ENCODE measurements around the gene CUBN.
A peak's percentile ranks its signal among the peaks of the same experiment; 100 is the strongest.

The CUBN gene

GRCh38 chr10:17066807-17067206, 62.8 kb downstream of the CUBN start:
- DNase-seq, result no peak

GRCh38 chr10:17066000-17066399, 63.6 kb downstream of the CUBN start:
- no peak for DNase-seq

- no peak for DNase-seq
Observed at GRCh38 chr10:17065273-17065672, 64.3 kb downstream of the CUBN start.

DNA sequence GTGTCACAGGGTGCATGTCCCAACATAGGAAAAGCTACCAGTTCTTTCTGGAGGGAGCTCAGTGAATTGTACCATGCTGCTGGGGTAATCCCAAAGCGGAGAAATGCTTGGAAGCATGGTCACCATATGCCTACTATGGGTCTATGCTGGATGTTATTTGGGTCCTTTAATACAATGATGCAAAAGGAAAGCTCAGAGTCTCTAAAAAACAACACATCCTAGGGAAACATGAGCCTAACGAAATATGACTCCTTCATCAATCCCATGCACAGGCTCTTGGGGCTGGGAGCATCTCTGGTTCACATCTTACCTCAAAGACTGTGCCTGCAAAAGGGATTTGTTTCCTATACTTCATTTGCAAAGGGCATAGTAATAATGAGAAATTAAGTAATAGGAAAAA, 65.2 kb downstream of the CUBN start:
- no peak for DNase-seq

DNA sequence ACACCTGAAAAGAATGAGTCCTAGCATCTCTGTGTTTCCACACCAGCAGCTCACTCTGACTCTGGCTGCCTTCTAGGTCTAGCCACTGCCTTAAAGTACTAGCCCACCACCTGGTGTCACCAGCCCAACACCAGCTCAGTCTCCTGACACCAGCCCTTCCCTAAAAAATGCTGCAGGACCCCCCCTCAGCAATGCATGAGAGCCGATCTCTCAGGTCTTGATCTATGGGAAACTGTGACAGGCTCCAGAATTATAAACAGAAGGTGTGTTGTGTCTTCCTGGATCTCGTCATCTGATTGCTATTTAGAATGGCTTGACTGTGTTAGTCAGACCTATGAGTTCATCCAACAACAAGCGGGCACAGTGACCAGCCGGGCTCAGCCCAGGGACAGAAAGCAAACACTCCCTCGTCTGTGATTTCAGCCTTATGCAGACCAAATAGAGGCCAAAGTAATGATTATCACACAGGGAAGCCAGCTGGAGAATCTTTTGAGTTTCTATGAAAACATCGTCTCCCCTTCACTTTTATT, 66.6 kb downstream of the CUBN start:
- peak; percentile 95 for DNase-seq

DNA sequence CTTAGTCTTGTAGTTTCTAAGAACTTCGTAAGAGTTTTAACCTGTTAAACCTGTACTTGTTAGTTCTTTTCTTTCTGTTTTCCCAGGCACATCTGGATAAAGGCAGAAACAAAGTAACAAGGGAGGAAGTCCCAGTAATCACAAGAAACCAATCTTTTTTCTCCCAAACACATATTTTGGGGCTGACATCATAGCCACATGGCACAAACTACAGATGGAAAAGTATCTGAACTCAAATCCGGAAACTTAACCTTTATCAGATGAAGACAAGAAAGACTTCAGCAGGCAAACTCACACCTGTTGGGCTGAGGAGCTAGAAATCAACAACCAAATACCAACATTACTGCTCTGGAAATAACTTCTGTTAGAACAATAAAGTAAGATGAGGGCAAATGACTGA, 67.1 kb downstream of the CUBN start:
- peak; percentile 95 for DNase-seq

DNA sequence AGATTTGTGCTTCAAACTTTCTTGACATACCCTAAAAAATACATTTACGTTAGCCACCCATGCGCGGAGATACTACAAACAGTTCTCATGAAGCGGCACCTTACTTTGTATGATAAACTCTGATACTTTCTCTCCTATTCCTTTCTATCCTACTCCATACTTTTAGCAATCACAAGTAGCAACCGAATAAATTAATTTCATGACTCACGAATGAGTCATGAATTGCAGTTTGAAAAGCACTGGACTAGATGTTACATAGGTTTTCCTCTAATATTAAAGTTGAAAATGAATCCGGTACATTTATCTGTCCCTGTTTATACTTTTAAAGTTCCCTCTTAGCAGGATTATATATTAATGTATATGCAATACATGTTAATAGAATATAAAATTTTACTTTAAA, 67.6 kb downstream of the CUBN start:
- DNase-seq, result peak; percentile 85

GRCh38 chr10:17061418-17061817, 68.2 kb downstream of the CUBN start:
- DNase-seq, result peak; percentile 34

- no peak for DNase-seq
Observed at GRCh38 chr10:17060289-17060688, 69.3 kb downstream of the CUBN start.

DNA sequence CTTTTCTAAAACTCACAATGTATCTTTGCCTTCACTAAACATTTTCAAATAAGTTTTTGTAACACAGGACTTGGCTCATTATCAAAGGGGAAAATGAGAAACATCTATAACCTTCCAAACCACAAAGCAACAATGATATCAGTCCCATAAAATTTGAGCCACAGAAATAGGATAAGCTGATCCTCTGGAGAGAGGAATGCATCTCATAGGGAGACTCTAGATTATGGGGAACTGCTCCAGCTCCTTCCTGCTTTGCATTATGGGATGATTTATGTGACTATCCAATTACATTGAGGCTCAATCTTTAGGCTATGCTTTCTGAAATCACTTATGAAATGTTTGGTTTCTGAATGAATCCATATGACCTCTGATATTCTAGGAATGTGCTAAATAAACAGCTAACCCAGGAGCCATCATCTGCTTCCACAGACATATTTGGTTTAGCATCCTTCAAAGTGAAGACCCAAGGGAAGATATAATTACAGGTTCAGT, 70.4 kb downstream of the CUBN start:
- DNase-seq, result peak; percentile 96

- DNase-seq, result no peak
Observed at GRCh38 chr10:17058093-17058492, 71.5 kb downstream of the CUBN start.

DNA sequence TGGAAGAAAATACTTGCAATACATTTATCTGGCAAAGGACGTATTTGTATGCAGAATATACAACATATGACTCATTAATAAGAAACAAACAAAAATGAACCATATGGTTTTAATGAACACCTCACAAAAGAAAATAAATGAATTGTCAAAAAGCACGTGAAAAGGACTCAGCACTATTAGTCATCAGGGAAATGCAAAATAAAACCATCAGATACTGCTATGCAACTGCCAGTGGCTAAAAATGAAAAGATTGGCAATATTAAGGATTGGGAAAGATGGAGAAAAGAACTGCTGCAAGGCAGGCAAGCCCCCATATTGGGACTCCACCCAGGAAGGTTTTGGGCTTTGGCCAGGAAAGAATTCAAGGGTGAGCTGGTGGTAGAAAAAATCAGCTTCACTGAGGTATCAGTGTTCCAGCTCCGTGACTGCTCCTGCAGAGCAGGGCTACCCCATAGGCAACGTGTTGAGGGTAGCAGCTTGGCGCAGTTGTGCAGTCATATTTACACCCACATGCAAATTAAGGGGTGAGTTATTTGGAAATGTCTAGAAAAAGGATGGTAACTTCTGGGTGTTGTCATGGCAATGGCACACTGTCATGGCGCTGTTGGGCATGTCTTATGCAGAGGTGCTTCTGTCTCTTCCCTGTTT, 72.7 kb downstream of the CUBN start:
- peak; percentile 72 for DNase-seq

GRCh38 chr10:17053513-17053912, 76.1 kb downstream of the CUBN start:
- no peak for DNase-seq

DNA sequence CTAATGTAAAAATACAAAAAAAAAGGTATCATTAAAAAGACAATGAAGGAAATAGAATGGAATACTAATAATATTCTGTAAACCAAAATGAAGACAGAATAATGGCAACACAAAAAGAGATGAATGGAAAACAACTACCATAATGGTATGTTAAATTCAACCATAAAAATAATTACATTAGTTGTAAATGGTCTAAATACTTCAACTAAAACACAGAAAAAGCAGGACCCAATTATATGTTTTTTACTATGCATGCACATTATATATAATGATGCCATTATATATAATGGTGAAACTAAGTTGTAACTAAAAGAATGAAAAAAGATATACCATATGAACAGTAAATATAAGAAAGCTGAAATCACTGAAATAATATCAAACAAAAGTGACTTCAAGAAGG, 76.5 kb downstream of the CUBN start:
- no peak for DNase-seq

DNA sequence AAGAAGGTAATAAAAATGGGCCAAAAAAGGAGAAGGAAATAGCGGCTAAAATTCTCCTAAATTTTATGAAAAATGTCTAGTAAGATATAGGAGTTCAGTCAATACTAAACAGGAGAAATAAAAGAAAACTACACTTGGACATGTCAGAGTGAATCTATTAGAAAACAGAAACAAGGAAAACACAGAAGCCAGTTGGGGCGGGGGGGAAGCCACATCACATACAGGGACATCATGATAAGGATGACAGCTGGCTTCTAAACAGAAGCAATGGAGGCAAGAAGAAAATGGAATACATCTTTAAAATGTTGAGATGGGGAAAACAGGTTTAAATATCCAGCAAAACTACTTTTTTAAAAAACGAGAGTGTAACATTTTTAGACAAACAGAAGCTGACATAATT, 77.8 kb downstream of the CUBN start:
- DNase-seq, result no peak

DNA sequence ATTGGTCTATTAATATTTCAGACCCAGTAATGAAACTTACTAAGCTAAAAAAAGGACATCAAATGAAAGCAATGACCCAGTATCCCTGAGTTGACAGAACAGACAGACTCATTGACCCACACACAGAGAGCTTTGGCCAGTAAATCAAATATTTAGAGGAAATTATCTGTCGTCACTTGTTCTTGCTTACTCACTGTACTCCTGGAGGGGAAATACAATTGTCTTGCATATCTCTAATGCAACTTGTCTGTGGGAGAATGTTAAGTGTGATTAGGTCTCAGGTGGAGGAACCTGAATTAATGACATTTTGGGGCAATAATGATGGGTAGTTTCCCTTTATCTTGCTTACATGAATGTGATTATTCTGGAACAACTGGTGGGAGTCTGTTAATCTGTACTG, 80.4 kb downstream of the CUBN start:
- no peak for DNase-seq

DNA sequence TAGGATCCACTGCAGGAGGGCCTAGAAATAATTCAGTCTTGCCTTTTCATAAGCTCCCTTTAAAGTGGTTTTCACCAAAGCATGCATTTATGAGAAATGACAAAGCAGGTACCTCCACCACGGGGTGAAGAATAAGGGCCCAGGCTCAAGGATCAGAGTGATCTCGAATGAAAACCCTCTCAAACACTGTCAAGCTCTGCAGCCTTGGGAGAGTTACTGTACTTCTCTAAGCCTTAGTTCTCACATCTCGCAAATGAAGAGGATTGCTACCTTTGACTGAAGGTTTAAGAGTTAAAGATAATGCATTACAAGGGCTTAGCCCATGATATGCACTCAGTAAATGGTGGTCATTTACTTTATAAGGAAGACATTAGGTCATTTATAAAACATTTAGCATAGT, 81.7 kb downstream of the CUBN start:
- no peak for DNase-seq

- DNase-seq, result no peak
Observed at GRCh38 chr10:17046989-17047388, 82.6 kb downstream of the CUBN start.

- no peak for DNase-seq
Observed at GRCh38 chr10:17043586-17043985, 86.0 kb downstream of the CUBN start.

DNA sequence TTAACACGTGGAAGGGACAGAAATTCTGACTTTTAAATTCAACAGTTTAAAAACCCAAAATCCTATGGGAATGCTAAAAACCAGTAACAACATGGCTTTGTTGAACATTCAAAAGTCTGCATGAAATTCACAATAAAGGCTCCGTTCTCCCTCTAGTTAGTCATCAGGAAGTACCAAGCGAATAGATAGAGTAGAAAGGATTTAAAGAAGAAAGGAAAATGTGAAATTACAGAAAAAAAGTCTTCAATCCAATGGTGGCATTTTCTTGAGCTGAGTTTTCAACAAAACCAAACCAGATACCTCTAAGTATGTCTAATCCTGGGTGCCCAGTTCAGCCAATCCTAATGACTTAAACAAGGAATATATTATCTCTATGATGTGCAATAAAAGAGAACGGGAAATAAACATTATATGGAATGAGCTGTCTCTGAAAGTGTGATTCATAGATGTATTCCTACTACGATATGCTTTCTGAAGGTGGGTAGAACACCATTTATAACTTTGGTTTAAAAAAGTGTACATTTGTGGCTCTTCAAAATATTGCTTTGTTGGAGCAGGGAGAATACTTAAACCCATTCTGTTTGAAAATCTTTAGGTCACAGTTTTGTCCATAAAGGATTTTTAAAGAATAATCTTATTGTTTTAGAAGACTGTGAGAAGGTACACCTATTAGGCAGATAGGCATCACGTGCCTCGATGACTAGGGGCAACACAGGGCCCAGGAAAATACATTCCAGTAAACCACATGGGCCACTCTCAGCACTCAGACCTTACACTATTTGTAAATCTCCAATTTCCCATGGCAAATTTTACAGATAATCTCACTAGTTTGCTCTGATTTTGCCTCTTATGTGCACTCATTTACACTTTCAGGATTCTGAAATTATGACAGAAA, 87.7 kb downstream of the CUBN start:
- DNase-seq, result no peak

DNA sequence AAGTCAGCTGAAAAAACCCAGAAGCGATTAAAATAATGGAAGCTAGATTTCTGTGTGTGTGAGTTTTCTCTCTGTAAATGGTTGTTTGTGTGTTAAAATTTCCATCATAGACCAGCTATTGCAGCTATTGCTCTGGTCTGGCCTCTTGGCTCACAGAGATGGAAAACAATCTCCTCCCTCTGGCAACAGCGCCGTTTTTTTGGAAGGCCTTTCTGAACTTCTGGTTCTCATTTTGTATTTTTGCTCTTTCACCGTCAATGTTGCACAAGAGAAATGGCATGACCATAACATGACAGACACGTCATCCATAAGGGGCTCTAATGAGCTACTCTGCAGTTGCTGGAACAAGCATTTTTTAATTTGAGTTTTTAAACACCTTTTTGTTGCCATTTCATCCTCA, 91.0 kb downstream of the CUBN start:
- DNase-seq, result no peak

GRCh38 chr10:17037910-17038309, 91.7 kb downstream of the CUBN start:
- DNase-seq, result no peak

DNA sequence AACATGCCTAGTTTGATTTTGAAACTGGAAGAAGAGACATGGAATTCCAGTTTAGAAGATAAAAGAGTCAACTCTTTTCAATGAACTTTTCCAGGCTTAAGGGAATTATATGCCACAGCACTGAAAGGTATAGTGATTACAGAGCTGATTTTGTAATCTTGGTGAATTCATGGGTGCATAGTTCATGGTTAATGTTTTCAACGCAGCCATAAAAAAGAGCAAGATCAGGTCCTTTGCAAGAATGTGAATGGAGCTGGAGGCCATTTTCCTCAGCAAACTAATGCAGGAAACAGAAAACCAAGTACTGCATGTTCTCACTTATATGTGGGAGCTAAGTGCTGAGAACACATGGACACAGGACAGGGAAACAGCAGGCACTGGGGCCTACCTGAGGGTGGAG, 94.2 kb downstream of the CUBN start:
- DNase-seq, result no peak
